HUDEP-2 (cell line): ENCODE measurements around the gene STPG1.

ENCODE experiments used
- DNase-seq, 76 experiments: peaks; one replicate each; lab custom pipeline; 2025; ENCODE audit not compliant: unreplicated experiment in 76 of 76; lab: John Stamatoyannopoulos, UW

The STPG1 gene

GRCh38 chr1:24347159-24347934, 66.2 kb downstream of the STPG1 start:
- DNase-seq, result no peak

GRCh38 chr1:24345334-24345733, 68.2 kb downstream of the STPG1 start:
- no peak for DNase-seq

- DNase-seq, result no peak
Measured at GRCh38 chr1:24344090-24344742, 69.4 kb downstream of the STPG1 start.

GRCh38 chr1:24343412-24344089, 70.0 kb downstream of the STPG1 start:
- DNase-seq, result no peak

- no peak for DNase-seq
Measured at GRCh38 chr1:24341260-24341659, 72.3 kb downstream of the STPG1 start.

- DNase-seq, result no peak
Measured at GRCh38 chr1:24340770-24341169, 72.8 kb downstream of the STPG1 start.

GRCh38 chr1:24339996-24340395, 73.6 kb downstream of the STPG1 start:
- DNase-seq, result no peak

- no peak for DNase-seq
Measured at GRCh38 chr1:24338447-24338846, 75.1 kb downstream of the STPG1 start.

- no peak for DNase-seq
Measured at GRCh38 chr1:24337455-24337854, 76.1 kb downstream of the STPG1 start.

- DNase-seq, result no peak
Measured at GRCh38 chr1:24336075-24336474, 77.5 kb downstream of the STPG1 start.

- DNase-seq, result no peak
Measured at GRCh38 chr1:24331961-24332673, 81.5 kb downstream of the STPG1 start.

GRCh38 chr1:24329797-24330543, 83.6 kb downstream of the STPG1 start:
- DNase-seq, result no peak

GRCh38 chr1:24329331-24329730, 84.3 kb downstream of the STPG1 start:
- DNase-seq, result peak in 4 of 76 experiments; percentile 6 to 45 (median 20)

- DNase-seq, result no peak
Measured at GRCh38 chr1:24327891-24328290, 85.7 kb downstream of the STPG1 start.

GRCh38 chr1:24327486-24327885, 86.1 kb downstream of the STPG1 start:
- DNase-seq, result no peak

GRCh38 chr1:24325587-24326449, 87.8 kb downstream of the STPG1 start:
- DNase-seq, result no peak

GRCh38 chr1:24324903-24325302, 88.7 kb downstream of the STPG1 start:
- no peak for DNase-seq

- DNase-seq, result no peak
Measured at GRCh38 chr1:24323281-24323680, 90.3 kb downstream of the STPG1 start.

- DNase-seq, result no peak
Measured at GRCh38 chr1:24322470-24323177, 91.0 kb downstream of the STPG1 start.
